Liver (tissue), 9 donors: ENCODE measurements around the gene MRPL18. TPM values are rescaled to one million over a fixed set of nuclear protein-coding genes. Genes with fewer than 3 reads are reported as not detected.

Experiments used
- DNase-seq: peaks from one replicate; pipeline ENCODE4 v3.0.0-alpha.2; 2017; ENCODE audit warnings: low spot score
- H3K27ac ChIP-seq, 2 donors: one replicate each; pipeline ENCODE4 v1.7.0; 2013; ENCODE audit warnings: inconsistent platforms in 2 of 2, low read length in 2 of 2, control low read depth in 1 of 2, low read depth in 1 of 2, mild to moderate bottlenecking in 1 of 2
- H3K27me3 ChIP-seq, 4 donors: one replicate each; pipeline versions ENCODE4 v1.6.1 to v1.7.0; 2013; ENCODE audit warnings: low read length in 3 of 4, inconsistent platforms in 1 of 4, mild to moderate bottlenecking in 1 of 4, moderate library complexity in 1 of 4; ENCODE audit not compliant: control insufficient read depth in 4 of 4, insufficient read depth in 4 of 4
- H3K36me3 ChIP-seq, 4 donors: one replicate each; pipeline versions ENCODE4 v1.6.1 to v1.7.0; 2013; ENCODE audit warnings: low read length in 3 of 4, mild to moderate bottlenecking in 3 of 4, low read depth in 1 of 4, moderate library complexity in 1 of 4; ENCODE audit not compliant: control insufficient read depth in 4 of 4, insufficient read depth in 3 of 4
- H3K4me1 ChIP-seq, 4 donors: one replicate each; pipeline versions ENCODE4 v1.6.1 to v1.7.0; 2013; ENCODE audit warnings: low read length in 3 of 4, mild to moderate bottlenecking in 3 of 4, moderate library complexity in 1 of 4; ENCODE audit not compliant: control insufficient read depth in 4 of 4, insufficient read depth in 4 of 4
- H3K4me3 ChIP-seq, 3 donors: one replicate each; pipeline versions ENCODE4 v1.6.1 to v1.7.0; 2013; ENCODE audit warnings: low read length in 3 of 3, control low read depth in 1 of 3, low read depth in 1 of 3, mild to moderate bottlenecking in 1 of 3
- H3K9ac ChIP-seq, 2 donors: one replicate each; pipeline ENCODE4 v1.7.0; 2013; ENCODE audit warnings: low read length in 2 of 2, mild to moderate bottlenecking in 2 of 2, moderate library complexity in 2 of 2, control low read depth in 1 of 2, low read depth in 1 of 2
- H3K9me3 ChIP-seq, 4 donors: one replicate each; pipeline versions ENCODE4 v1.6.1 to v1.7.0; 2013; ENCODE audit warnings: low read length in 3 of 4; ENCODE audit not compliant: control insufficient read depth in 4 of 4
- EGR1 ChIP-seq, 2 donors: IDR thresholded peaks; 2 replicates each; pipeline ENCODE4 v1.6.1; 2016 to 2018; ENCODE audit warnings: antibody characterized with exemption in 2 of 2, low read depth in 2 of 2
- FOXA1 ChIP-seq: IDR thresholded peaks from 2 replicates; pipeline ENCODE4 v1.6.1; 2016; ENCODE audit warnings: antibody characterized with exemption
- FOXA2 ChIP-seq: IDR thresholded peaks from 2 replicates; pipeline ENCODE4 v1.6.1; 2016; ENCODE audit warnings: antibody characterized with exemption
- GABPA ChIP-seq, 2 donors: IDR thresholded peaks in 1 of 2; conservative IDR thresholded peaks in 1 of 2; 2 replicates each; pipeline ENCODE4 v1.6.1; 2016; ENCODE audit warnings: antibody characterized with exemption in 2 of 2, mild to moderate bottlenecking in 1 of 2, moderate library complexity in 1 of 2
- HNF4A ChIP-seq, 2 donors: conservative IDR thresholded peaks; 2 replicates each; pipeline ENCODE4 v1.6.1; 2016; ENCODE audit warnings: antibody characterized with exemption in 2 of 2, mild to moderate bottlenecking in 2 of 2
- HNF4G ChIP-seq: IDR thresholded peaks from 2 replicates; pipeline ENCODE4 v1.6.1; 2016; ENCODE audit warnings: antibody characterized with exemption
- JUND ChIP-seq, 2 donors: IDR thresholded peaks; 2 replicates each; pipeline ENCODE4 v1.6.1; 2016; ENCODE audit warnings: antibody characterized with exemption in 2 of 2
- NR2F2 ChIP-seq: IDR thresholded peaks from 2 replicates; pipeline ENCODE4 v1.6.1; 2016; ENCODE audit warnings: antibody characterized with exemption
- RAD21 ChIP-seq, 2 donors: IDR thresholded peaks; 2 replicates each; pipeline ENCODE4 v1.6.1; 2016; ENCODE audit warnings: antibody characterized with exemption in 2 of 2, mild to moderate bottlenecking in 2 of 2
- RXRA ChIP-seq, 2 donors: IDR thresholded peaks; 2 replicates each; pipeline ENCODE4 v1.6.1; 2017 to 2018; ENCODE audit warnings: antibody characterized with exemption in 2 of 2, mild to moderate bottlenecking in 1 of 2
- SP1 ChIP-seq: IDR thresholded peaks from 2 replicates; pipeline ENCODE4 v1.6.1; 2018; ENCODE audit warnings: antibody characterized with exemption, mild to moderate bottlenecking
- TAF1 ChIP-seq: conservative IDR thresholded peaks from 2 replicates; pipeline ENCODE4 v1.6.1; 2016; ENCODE audit warnings: antibody characterized with exemption, mild to moderate bottlenecking
- YY1 ChIP-seq: IDR thresholded peaks from 2 replicates; pipeline ENCODE4 v1.6.1; 2016; ENCODE audit warnings: antibody characterized with exemption, mild to moderate bottlenecking
- WGBS: extraction: QIAGEN DNeasy Blood & Tissue Kit; methylation state at CpG from one replicate; pipeline ENCODE4 v1.1.7; 2013; 5-methylcytosine and 5-hydroxymethylcytosine counted together
- polyA plus RNA-seq, 2 donors: library from polyadenylated mRNA; stranded (reverse) in 1 of 2; unstranded in 1 of 2; fragments of 200-250 nt in 1 of 2; fragments of >200 nt in 1 of 2; fragmentation: Nextera tagmentation in 1 of 2; extraction: Ambion mirVana in 1 of 2; gene quantifications; one replicate each; pipeline versions ENCODE4 v1.2.1 to v1.2.3, GENCODE V29; 2013 to 2015
- total RNA-seq, 2 donors: library from RNA; depleted of rRNA; stranded (reverse); fragments of >200 nt; gene quantifications; one replicate each; pipeline ENCODE4 v1.2.3, GENCODE V29; 2014
- TF ChIP-seq, protein P1 (sequence below): IDR thresholded peaks from 2 replicates; pipeline ENCODE4 v1.6.1; 2016; ENCODE audit warnings: antibody characterized with exemption
- TF ChIP-seq, protein P2 (sequence below): IDR thresholded peaks from 2 replicates; pipeline ENCODE4 v1.6.1; 2016; ENCODE audit warnings: antibody characterized with exemption
- TF ChIP-seq, protein P3 (sequence below): IDR thresholded peaks from 2 replicates; pipeline ENCODE4 v1.6.1; 2016; ENCODE audit warnings: antibody characterized with exemption
- TF ChIP-seq, protein P4 (sequence below): IDR thresholded peaks from 2 replicates; pipeline ENCODE4 v1.6.1; 2016; ENCODE audit warnings: antibody characterized with exemption, mild to moderate bottlenecking
- donor health status: healthy.
- donor health status: healthy.
- donor health status: healthy.
- donor health status: healthy.
- donor health status: healthy.

MRPL18 gene
- total and polyA plus RNA-seq, 4 donors = 32.5 to 61.9 (median 41.9) TPM

DNA sequence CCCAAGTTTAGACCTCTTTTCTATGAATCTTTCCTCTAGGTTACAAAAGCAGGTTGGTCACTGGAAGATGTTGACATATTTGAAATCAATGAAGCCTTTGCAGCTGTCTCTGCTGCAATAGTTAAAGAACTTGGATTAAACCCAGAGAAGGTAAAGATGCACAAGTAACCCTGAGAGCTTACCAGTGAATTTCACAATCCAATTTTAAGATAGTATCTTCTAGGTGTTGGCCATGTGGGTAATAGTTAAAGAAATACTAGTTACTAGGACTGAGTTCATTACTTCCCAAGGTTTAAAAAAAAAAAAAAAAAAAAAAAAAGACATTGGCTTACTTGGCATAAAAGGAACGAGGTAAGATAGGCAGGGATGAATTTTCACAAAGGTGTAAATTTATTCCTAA, 12.1 kb upstream of the MRPL18 start:
- no peaks in the 10 kb centered on the region for H3K27me3 ChIP-seq
- no peaks in the 10 kb centered on the region for H3K9me3 ChIP-seq
- no peak for TF ChIP-seq FOXA1
- TF ChIP-seq TAF1 = no peak
- TF ChIP-seq, protein P1, sequence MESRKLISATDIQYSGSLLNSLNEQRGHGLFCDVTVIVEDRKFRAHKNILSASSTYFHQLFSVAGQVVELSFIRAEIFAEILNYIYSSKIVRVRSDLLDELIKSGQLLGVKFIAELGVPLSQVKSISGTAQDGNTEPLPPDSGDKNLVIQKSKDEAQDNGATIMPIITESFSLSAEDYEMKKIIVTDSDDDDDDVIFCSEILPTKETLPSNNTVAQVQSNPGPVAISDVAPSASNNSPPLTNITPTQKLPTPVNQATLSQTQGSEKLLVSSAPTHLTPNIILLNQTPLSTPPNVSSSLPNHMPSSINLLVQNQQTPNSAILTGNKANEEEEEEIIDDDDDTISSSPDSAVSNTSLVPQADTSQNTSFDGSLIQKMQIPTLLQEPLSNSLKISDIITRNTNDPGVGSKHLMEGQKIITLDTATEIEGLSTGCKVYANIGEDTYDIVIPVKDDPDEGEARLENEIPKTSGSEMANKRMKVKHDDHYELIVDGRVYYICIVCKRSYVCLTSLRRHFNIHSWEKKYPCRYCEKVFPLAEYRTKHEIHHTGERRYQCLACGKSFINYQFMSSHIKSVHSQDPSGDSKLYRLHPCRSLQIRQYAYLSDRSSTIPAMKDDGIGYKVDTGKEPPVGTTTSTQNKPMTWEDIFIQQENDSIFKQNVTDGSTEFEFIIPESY = no peak
- TF ChIP-seq SP1 = no peak
- TF ChIP-seq RAD21 (IDR thresholded peaks at IDR 0.05) = no peak
- TF ChIP-seq, protein P2, sequence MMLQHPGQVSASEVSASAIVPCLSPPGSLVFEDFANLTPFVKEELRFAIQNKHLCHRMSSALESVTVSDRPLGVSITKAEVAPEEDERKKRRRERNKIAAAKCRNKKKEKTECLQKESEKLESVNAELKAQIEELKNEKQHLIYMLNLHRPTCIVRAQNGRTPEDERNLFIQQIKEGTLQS = no peak
- no peak for TF ChIP-seq HNF4G
- no peak for TF ChIP-seq GABPA (IDR thresholded peaks at IDR 0.05 in 1 of 2, conservative IDR thresholded peaks at IDR 0.05 in 1 of 2)
- TF ChIP-seq JUND (IDR thresholded peaks at IDR 0.05) = no peak
- TF ChIP-seq FOXA2 = no peak
- TF ChIP-seq, protein P3, sequence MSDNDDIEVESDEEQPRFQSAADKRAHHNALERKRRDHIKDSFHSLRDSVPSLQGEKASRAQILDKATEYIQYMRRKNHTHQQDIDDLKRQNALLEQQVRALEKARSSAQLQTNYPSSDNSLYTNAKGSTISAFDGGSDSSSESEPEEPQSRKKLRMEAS = no peak
- TF ChIP-seq EGR1 (IDR thresholded peaks at IDR 0.05; ENCODE audit: low read depth in 2 of 2) = no peak
- TF ChIP-seq, protein P4, sequence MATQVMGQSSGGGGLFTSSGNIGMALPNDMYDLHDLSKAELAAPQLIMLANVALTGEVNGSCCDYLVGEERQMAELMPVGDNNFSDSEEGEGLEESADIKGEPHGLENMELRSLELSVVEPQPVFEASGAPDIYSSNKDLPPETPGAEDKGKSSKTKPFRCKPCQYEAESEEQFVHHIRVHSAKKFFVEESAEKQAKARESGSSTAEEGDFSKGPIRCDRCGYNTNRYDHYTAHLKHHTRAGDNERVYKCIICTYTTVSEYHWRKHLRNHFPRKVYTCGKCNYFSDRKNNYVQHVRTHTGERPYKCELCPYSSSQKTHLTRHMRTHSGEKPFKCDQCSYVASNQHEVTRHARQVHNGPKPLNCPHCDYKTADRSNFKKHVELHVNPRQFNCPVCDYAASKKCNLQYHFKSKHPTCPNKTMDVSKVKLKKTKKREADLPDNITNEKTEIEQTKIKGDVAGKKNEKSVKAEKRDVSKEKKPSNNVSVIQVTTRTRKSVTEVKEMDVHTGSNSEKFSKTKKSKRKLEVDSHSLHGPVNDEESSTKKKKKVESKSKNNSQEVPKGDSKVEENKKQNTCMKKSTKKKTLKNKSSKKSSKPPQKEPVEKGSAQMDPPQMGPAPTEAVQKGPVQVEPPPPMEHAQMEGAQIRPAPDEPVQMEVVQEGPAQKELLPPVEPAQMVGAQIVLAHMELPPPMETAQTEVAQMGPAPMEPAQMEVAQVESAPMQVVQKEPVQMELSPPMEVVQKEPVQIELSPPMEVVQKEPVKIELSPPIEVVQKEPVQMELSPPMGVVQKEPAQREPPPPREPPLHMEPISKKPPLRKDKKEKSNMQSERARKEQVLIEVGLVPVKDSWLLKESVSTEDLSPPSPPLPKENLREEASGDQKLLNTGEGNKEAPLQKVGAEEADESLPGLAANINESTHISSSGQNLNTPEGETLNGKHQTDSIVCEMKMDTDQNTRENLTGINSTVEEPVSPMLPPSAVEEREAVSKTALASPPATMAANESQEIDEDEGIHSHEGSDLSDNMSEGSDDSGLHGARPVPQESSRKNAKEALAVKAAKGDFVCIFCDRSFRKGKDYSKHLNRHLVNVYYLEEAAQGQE = no peak
- no peak for TF ChIP-seq YY1
- TF ChIP-seq RXRA (IDR thresholded peaks at IDR 0.05) = no peak
- no peak for TF ChIP-seq HNF4A (conservative IDR thresholded peaks at IDR 0.05)
- TF ChIP-seq NR2F2 = no peak
- DNase-seq = no peak
- WGBS = 75% methylated on average over 1 of the region's 1 CpG
- H3K4me1 ChIP-seq = peaks cover 0 to 2% (median 0%) of the 10 kb centered on the region in 4 donors
- no peak overlapping the region for H3K4me3 ChIP-seq
- H3K27ac ChIP-seq = no peak overlapping the region
- H3K9ac ChIP-seq = no peak overlapping the region
- H3K36me3 ChIP-seq = peaks cover 8 to 89% (median 82%) of the 10 kb centered on the region in 4 donors

DNA sequence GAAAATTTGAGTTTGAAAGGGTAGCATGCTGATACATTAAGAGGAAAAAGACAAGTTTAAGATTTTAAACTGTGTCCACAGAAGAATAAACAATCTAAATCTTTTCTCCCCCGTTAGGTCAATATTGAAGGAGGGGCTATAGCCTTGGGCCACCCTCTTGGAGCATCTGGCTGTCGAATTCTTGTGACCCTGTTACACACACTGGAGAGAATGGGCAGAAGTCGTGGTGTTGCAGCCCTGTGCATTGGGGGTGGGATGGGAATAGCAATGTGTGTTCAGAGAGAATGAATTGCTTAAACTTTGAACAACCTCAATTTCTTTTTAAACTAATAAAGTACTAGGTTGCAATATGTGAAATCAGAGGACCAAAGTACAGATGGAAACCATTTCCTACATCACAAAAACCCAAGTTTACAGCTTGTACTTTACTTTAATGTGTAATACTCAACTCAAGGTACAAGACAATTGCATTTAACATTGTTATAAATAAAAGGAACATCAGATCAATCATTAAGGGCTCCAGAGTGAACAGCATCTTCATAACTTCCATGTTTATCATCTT, 11.6 kb upstream of the MRPL18 start:
- no peak overlapping the region for H3K27ac ChIP-seq
- no peak overlapping the region for H3K4me3 ChIP-seq
- no peak for DNase-seq
- no peaks in the 10 kb centered on the region for H3K9me3 ChIP-seq
- TF ChIP-seq HNF4A (conservative IDR thresholded peaks at IDR 0.05) = peak in 1 of 2 donors; percentile 31
- TF ChIP-seq FOXA1 = no peak
- H3K36me3 ChIP-seq = peaks cover 10 to 89% (median 83%) of the 10 kb centered on the region in 4 donors
- H3K27me3 ChIP-seq = no peaks in the 10 kb centered on the region
- peaks cover 0 to 2% (median 0%) of the 10 kb centered on the region in 4 donors for H3K4me1 ChIP-seq
- H3K9ac ChIP-seq = no peak overlapping the region
- 61% methylated on average over 3 of the region's 3 CpGs for WGBS
